Muscle layer of colon (tissue), 2 donors: ENCODE results near the gene AKNAD1.
A peak's percentile ranks its signal among the peaks of the same experiment; 100 is the strongest.

Experiments used
- H3K27ac ChIP-seq: one replicate; pipeline ENCODE4 v1.7.0; 2013; ENCODE audit warnings: low read depth, mild to moderate bottlenecking, low read length, moderate library complexity
- H3K27me3 ChIP-seq, 2 donors: one replicate each; pipeline ENCODE4 v1.7.0; 2013; ENCODE audit warnings: low read length in 2 of 2, mild to moderate bottlenecking in 2 of 2; ENCODE audit not compliant: insufficient read depth in 2 of 2, control insufficient read depth in 1 of 2
- H3K36me3 ChIP-seq: one replicate; pipeline ENCODE4 v1.7.0; 2013; ENCODE audit warnings: mild to moderate bottlenecking, low read length; ENCODE audit not compliant: insufficient read depth
- H3K4me1 ChIP-seq: one replicate; pipeline ENCODE4 v1.7.0; 2013; ENCODE audit warnings: mild to moderate bottlenecking, low read length; ENCODE audit not compliant: insufficient read depth
- H3K4me3 ChIP-seq, 2 donors: one replicate each; pipeline ENCODE4 v1.7.0; 2013; ENCODE audit warnings: low read length in 2 of 2, low read depth in 1 of 2, mild to moderate bottlenecking in 1 of 2, moderate library complexity in 1 of 2
- H3K9ac ChIP-seq: one replicate; pipeline ENCODE4 v1.7.0; 2013; ENCODE audit warnings: low read length
- H3K9me3 ChIP-seq: one replicate; pipeline ENCODE4 v1.7.0; 2013; ENCODE audit warnings: mild to moderate bottlenecking, low read length
- donor health status: abdominal sarcoma.
- donor health status: Adenocarcinoma of cecum.

Gene AKNAD1

GRCh38 chr1:108882837-108883236 is 25.9 kb upstream of the AKNAD1 start:
- Histone ChIP-seq H3K27ac (no peak overlapping the region), H3K4me1 (peaks cover 13% of the 10 kb centered on the region), H3K36me3 (no peaks in the 10 kb centered on the region), H3K9me3 (no peaks in the 10 kb centered on the region), H3K9ac (no peak overlapping the region), H3K27me3 (no peaks in the 10 kb centered on the region), H3K4me3 (no peak overlapping the region)

GRCh38 chr1:108881369-108881768 is 24.5 kb upstream of the AKNAD1 start:
- H3K4me1 ChIP-seq = peaks cover 13% of the 10 kb centered on the region
- no peak overlapping the region for H3K4me3 ChIP-seq
- no peaks in the 10 kb centered on the region for H3K27me3 ChIP-seq
- H3K9me3 ChIP-seq = no peaks in the 10 kb centered on the region
- no peak overlapping the region for H3K9ac ChIP-seq
- no peaks in the 10 kb centered on the region for H3K36me3 ChIP-seq
- H3K27ac ChIP-seq = no peak overlapping the region

- no peak overlapping the region for H3K9ac ChIP-seq
- H3K27me3 ChIP-seq = no peaks in the 10 kb centered on the region
- peaks cover 16% of the 10 kb centered on the region for H3K4me1 ChIP-seq
- no peaks in the 10 kb centered on the region for H3K9me3 ChIP-seq
- no peak overlapping the region for H3K27ac ChIP-seq
- no peaks in the 10 kb centered on the region for H3K36me3 ChIP-seq
- H3K4me3 ChIP-seq = peak overlapping the region in 1 of 2 donors; percentile 16
Measured at GRCh38 chr1:108880850-108881249, 24.0 kb upstream of the AKNAD1 start.

GRCh38 chr1:108878678-108879077 is 21.8 kb upstream of the AKNAD1 start:
- no peaks in the 10 kb centered on the region for H3K27me3 ChIP-seq
- no peak overlapping the region for H3K9ac ChIP-seq
- peak overlapping the region in 1 of 2 donors; percentile 49 for H3K4me3 ChIP-seq
- peaks cover 16% of the 10 kb centered on the region for H3K4me1 ChIP-seq
- H3K27ac ChIP-seq = peak overlapping the region; percentile 27
- H3K9me3 ChIP-seq = no peaks in the 10 kb centered on the region
- H3K36me3 ChIP-seq = no peaks in the 10 kb centered on the region

GRCh38 chr1:108878160-108878469 is 21.2 kb upstream of the AKNAD1 start:
- Histone ChIP-seq H3K9ac (peak overlapping the region; percentile 93), H3K4me1 (peaks cover 16% of the 10 kb centered on the region), H3K27me3 (no peaks in the 10 kb centered on the region), H3K36me3 (no peaks in the 10 kb centered on the region), H3K27ac (peak overlapping the region; percentile 94), H3K4me3 (peak overlapping the region; percentile 77 to 97), H3K9me3 (no peaks in the 10 kb centered on the region)

- peak overlapping the region; percentile 93 for H3K9ac ChIP-seq
- H3K4me3 ChIP-seq = peak overlapping the region; percentile 77 to 97
- peak overlapping the region; percentile 94 for H3K27ac ChIP-seq
- no peaks in the 10 kb centered on the region for H3K36me3 ChIP-seq
- H3K9me3 ChIP-seq = no peaks in the 10 kb centered on the region
- peaks cover 16% of the 10 kb centered on the region for H3K4me1 ChIP-seq
- H3K27me3 ChIP-seq = no peaks in the 10 kb centered on the region
Measured at GRCh38 chr1:108877348-108878159, 20.7 kb upstream of the AKNAD1 start.

- H3K27me3 ChIP-seq = no peaks in the 10 kb centered on the region
- H3K4me1 ChIP-seq = peaks cover 3% of the 10 kb centered on the region
Measured at GRCh38 chr1:108871050-108871724, 14.3 kb upstream of the AKNAD1 start.

GRCh38 chr1:108865316-108865910 is 8.5 kb upstream of the AKNAD1 start:
- Histone ChIP-seq H3K9me3 (no peaks in the 10 kb centered on the region), H3K36me3 (no peaks in the 10 kb centered on the region), H3K4me3 (no peak overlapping the region), H3K27me3 (no peaks in the 10 kb centered on the region), H3K27ac (no peak overlapping the region), H3K4me1 (no peaks in the 10 kb centered on the region), H3K9ac (no peak overlapping the region)

More at GRCh38 chr1:108871050-108871724, 14.3 kb upstream of the AKNAD1 start:
- H3K9me3 ChIP-seq = no peaks in the 10 kb centered on the region
- no peaks in the 10 kb centered on the region for H3K36me3 ChIP-seq
- H3K9ac ChIP-seq = no peak overlapping the region
- no peak overlapping the region for H3K27ac ChIP-seq
- no peak overlapping the region for H3K4me3 ChIP-seq

- no peaks in the 10 kb centered on the region for H3K36me3 ChIP-seq
- H3K27me3 ChIP-seq = no peaks in the 10 kb centered on the region
- no peak overlapping the region for H3K27ac ChIP-seq
- H3K4me1 ChIP-seq = no peaks in the 10 kb centered on the region
- no peaks in the 10 kb centered on the region for H3K9me3 ChIP-seq
- no peak overlapping the region for H3K4me3 ChIP-seq
- no peak overlapping the region for H3K9ac ChIP-seq
Measured at GRCh38 chr1:108863984-108864383, 7.1 kb upstream of the AKNAD1 start.

- H3K9me3 ChIP-seq = no peaks in the 10 kb centered on the region
- H3K36me3 ChIP-seq = no peaks in the 10 kb centered on the region
- H3K27me3 ChIP-seq = no peaks in the 10 kb centered on the region
- H3K4me1 ChIP-seq = no peaks in the 10 kb centered on the region
- no peak overlapping the region for H3K27ac ChIP-seq
- no peak overlapping the region for H3K9ac ChIP-seq
- H3K4me3 ChIP-seq = no peak overlapping the region
Measured at GRCh38 chr1:108862698-108863477, 6.0 kb upstream of the AKNAD1 start.

GRCh38 chr1:108862017-108862610 is 5.2 kb upstream of the AKNAD1 start:
- no peak overlapping the region for H3K4me3 ChIP-seq
- no peak overlapping the region for H3K9ac ChIP-seq
- H3K36me3 ChIP-seq = no peaks in the 10 kb centered on the region
- no peaks in the 10 kb centered on the region for H3K4me1 ChIP-seq
- H3K27ac ChIP-seq = no peak overlapping the region
- H3K27me3 ChIP-seq = no peaks in the 10 kb centered on the region
- no peaks in the 10 kb centered on the region for H3K9me3 ChIP-seq
